Central memory CD4-positive, alpha-beta T cell (primary cell): ENCODE results near the gene KBTBD13.
"Not testable (repeated sequence)": the region's sequence is repeated elsewhere in the genome, so short reads cannot be mapped to it uniquely, and the experiment has no call there.

ENCODE experiments used
- DNase-seq: peaks from one replicate; pipeline ENCODE4 v3.0.0; 2022
- total RNA-seq, 3 experiments: gene quantifications; one replicate each; lab custom pipeline; 2026; lab: John Stamatoyannopoulos, UW

The KBTBD13 gene
- total RNA-seq: 0 reads per million in 3 experiments

- no peak for DNase-seq
These were observed at the start of gene KBTBD13 for GRCh38 chr15:65076486-65077290. Gene KBTBD13 (plus strand): TSS chr15:65076746. CDS start chr15:65076816, 70 bp downstream.

DNA sequence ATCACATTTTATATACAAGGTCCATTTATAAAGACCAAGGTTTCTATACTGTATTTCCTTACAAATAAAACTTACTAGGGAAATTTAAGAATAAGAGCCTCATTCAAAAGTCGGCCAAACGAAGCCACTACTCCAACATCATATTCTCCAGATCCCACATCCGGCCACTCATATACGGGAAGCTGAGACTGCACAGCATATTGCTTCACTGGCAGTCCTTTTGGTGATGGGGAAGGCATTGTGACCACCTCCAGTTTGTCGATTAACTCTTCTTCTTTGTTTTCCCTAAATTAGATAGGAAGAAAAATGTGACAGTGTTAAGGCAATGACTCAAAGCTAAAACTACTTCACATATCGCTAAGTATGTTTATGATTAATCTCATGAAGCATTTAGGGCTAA lies 49.8 kb upstream of the KBTBD13 start:
- DNase-seq: no peak

DNA sequence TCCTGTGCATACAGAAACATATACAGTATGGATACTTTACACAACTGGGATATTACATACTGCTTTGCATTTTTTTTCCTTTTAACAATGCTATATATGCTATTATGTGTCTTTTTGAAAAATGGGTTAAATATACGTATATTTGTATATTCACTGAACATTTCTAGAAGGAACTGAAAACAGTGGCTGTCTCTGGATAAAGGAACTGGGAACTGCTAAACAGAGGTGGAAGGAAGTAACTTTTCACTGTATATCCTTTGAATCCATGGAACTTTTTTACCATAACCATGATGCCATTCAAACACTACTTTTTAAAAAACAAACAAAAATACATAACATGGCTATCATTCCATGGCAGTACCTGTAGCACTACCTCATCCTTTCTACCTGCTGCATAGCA lies 49.0 kb upstream of the KBTBD13 start:
- no peak for DNase-seq

- DNase-seq: no peak
These were observed 48.2 kb upstream of the KBTBD13 start for GRCh38 chr15:65028338-65028737.

DNA sequence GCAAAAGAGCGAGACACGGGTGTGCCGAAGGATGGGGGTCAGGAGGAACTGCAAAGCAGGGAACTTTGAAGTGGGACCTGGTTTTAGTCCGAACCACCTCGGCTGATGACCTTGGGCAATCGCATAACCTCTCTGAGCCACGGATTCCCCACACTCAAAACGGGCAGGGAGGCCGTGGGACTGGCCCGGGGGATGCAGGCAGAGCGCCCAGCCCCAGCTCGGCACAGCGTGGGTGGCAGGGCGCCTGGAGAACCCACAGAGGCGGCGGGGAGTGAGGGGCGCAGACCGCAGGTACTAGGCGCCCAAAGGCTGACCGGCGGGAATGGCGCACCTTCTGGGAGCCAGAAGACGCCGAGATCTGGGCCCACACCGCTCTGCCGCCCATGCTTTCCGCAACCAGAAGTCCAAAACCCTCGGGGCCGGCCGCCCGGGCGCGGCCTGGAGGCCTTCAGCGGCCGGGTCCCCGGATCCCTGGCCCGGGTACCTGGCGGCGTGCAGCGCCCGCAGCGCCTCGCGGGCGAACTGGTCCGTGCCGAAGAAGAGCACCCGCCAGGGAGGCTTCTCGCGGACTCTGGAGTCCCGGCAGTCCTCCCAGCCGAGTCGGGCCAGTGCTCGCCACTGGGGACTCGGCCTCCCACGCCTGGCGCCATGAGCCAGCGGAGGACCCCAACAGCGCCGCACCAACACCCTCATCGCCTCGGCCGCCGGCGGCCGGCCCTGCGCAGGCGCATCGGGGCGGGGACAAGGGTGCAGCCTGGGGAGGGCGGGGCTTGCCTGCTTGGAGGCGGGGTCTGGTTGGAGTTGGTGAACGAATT lies 47.4 kb upstream of the KBTBD13 start, which contains the start of gene MTFMT:
MTFMT (minus strand) TSS at position 719 of the 815 bp plus-strand sequence; CDS start at position 693, 26 bp downstream.
- peak; percentile 78 for DNase-seq

- DNase-seq: no peak
These were observed 46.8 kb upstream of the KBTBD13 start for GRCh38 chr15:65029736-65030208.

DNA sequence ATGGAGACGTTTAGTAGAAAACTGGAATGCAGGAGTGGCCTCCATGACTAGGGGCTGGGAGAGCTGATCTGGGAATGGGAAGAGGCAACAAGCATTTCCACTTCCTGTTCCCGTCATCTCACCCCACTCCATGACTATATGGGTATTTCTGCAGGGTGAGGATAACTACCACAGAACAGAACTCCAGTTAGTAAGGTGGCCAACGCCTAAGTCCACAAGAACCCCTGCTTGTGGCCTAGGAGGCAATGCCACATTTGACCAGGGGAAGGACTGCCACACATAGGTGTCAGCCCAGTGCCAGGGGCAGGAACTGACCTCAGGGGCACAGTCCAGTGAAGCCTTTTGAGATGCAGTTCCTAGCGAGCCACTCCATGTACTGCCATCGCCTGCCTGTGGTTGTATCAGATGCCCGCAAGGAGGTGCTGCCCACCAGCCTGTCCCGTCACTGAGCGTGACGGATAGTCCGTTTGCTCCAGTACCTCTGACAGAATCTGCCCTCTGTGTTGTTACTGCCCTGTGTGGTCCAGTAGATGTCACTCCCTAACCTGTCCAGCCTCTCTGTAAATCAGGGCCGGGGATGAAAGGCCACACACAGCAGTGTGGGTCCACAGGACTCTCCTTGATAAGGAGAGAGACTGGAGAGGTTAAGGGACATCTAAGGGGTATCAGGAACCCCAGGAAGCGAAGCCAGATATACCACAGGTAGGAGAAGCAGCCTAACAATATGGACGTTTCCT lies 43.6 kb upstream of the KBTBD13 start:
- peak; percentile 6 for DNase-seq

DNA sequence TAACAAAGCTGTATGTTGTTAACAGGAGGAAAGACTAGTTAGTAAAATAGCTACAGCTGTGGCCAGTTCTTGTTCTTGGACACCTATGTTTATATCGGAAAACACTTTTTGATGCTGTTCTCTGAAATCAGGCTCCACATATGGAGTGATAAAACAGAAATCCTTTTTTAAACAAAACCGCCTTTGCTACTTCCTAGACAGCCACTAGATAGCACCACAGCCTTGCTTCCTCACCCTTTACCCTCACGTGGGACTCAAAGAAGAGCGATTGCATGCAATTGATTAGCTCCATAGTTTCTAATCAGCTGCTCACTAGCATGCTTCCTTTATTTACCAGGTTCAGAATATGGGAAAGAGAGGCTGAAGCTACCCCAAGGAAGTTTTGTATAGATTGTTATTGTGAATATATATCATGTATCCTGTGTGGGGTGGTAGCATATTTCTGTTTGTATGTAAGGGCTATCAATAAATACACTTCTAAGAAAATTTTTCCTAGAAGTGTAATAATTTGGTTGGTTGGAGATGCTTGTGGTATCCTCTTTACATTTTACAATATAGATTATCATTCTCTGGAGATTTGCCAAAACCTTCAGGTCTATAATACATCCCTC lies 42.8 kb upstream of the KBTBD13 start:
- DNase-seq: peak; percentile 34

DNA sequence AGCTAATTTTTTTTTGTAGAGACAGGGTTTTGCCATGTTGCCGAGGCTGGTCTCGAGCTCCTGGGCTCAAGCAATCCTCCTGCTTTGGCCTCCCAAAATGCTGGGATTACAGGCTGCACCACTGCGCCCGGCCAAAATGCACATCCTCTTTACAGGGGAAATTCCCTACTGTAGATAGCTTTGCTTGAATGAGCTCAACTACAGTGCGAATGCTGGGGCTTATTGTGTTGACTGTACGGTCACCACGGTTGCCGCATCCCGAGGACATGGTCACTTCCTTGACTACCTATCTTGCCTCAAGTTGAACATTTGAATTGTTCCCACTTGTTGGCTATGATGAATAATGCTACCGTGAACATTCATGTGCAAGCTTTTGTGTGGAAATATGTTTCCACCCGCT lies 41.8 kb upstream of the KBTBD13 start:
- no peak for DNase-seq

DNA sequence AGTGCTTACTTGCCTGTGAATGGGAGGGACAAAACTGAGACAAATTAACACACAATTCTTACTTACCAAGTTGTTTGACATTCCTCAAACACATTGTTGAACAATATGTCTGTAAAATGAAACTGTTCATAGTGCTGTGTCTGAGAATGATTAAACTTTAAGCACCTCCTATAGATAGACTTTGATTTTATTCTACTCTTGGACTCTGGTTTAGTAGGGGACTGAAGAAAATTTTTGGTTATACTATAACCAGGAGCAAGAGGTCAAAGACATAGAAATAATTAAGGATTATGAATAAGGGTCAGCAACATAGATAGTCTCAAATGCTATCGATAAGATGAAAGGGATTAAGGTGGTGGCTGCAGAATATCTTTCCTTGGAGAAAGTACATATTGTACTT lies 39.2 kb upstream of the KBTBD13 start:
- no peak for DNase-seq

DNA sequence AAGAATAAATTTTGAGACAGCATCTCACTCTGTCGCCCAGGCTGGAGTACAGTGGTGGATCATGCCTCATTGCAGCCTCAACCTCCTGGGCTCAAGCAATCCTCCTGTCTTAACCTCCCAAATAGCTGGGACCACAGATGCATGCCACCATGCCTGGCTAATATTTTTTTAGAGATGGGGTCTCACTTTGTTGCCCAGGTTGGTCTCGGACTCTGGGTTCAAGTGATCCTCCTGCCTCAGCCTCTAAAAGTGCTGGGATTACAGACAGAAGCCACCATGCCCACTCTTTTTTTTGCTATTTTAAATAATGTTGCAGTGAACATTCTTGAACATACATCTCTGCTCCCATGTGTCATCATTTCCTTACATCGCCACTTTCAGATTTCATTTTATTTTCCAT lies 38.1 kb upstream of the KBTBD13 start:
- DNase-seq: no peak

- no peak for DNase-seq
These were observed 37.7 kb upstream of the KBTBD13 start for GRCh38 chr15:65038836-65039235.

DNA sequence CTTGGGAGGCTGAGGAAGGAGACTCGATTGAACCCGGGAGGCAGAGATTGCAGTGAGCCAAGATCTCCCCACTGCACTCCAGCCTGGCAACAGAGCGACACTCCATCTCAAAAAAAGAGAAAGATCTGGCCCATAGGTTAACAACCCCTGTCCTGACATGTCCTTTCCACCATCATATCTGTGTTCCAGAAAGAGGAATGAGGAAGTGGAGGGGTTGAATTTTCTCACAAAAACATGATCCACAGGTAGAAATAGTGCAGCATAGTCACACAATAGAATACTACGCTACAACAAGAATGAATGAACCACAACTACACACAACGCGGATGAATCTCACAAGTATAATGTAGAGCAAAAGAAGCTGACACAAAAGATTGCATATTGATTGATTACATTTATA lies 36.1 kb upstream of the KBTBD13 start:
- DNase-seq: no peak

GRCh38 chr15:65041787-65042186 lies 34.8 kb upstream of the KBTBD13 start:
- no peak for DNase-seq

- no peak for DNase-seq
These were observed 33.7 kb upstream of the KBTBD13 start for GRCh38 chr15:65042776-65043327.

GRCh38 chr15:65044218-65044617 lies 32.3 kb upstream of the KBTBD13 start:
- not testable (repeated sequence) for DNase-seq

- no peak for DNase-seq
These were observed 31.6 kb upstream of the KBTBD13 start, which contains the start of gene SLC51B for GRCh38 chr15:65044724-65045481. Gene SLC51B (plus strand): TSS chr15:65045387. CDS start chr15:65050005, 4,618 bp downstream.

DNA sequence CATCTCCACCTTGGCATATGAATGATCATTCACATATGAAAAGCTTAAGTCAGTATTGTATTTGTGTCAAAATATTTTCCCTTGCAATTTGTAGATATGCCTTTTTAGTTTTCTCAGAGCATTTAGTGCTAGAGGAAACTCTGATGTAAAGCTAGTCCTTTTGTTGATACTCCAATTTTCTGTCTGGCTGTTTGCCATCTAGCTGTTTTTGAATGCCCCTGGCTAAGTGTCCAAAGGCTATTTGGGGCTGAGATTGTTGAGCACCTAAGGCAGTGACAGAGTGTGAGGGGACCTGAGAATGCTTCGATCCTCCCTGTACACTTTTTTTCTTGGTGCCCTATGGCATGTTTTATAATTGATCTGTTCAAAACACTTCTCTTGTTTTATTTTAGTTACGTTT lies 28.3 kb upstream of the KBTBD13 start:
- no peak for DNase-seq

GRCh38 chr15:65049418-65049840 lies 27.1 kb upstream of the KBTBD13 start:
- DNase-seq: peak; percentile 80

GRCh38 chr15:65050270-65050669 lies 26.3 kb upstream of the KBTBD13 start:
- DNase-seq: no peak

DNA sequence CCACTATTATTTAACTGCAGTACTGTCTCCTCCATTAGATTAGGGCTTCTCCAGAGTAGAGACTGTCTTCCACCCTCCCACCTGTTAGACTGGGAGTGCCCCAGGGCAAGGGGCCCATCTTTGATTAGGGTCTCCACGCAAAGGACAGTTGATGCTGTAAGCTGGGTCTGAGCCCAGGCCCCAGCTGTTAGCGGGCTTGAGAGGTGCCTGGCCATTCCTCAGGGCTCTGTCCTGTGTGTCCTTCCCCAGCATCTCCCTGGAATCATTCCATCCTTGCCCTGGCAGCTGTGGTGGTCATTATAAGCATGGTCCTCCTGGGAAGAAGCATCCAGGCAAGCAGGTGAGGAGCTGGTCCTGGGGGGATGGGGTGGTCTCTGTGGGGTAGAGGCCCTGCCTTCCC lies 25.3 kb upstream of the KBTBD13 start:
- no peak for DNase-seq
